Brain microvascular endothelial cell (primary cell): Measurements from ENCODE around the gene ZGPAT.
A peak's percentile ranks its signal among the peaks of the same experiment; 100 is the strongest.

Experiments
- DNase-seq: peaks from one replicate; pipeline ENCODE4 v3.0.0-alpha.2; 2020
- H3K27ac ChIP-seq: fragments of 250-450 bp; sonication (Bioruptor Pico); 2 replicates; pipeline ENCODE4 v1.5.1; 2020; ENCODE audit warnings: mild to moderate bottlenecking, moderate library complexity
- H3K27me3 ChIP-seq: fragments of 250-450 bp; sonication (Bioruptor Pico); replicated peaks from 2 replicates; pipeline ENCODE4 v1.5.1; 2020; ENCODE audit warnings: mild to moderate bottlenecking
- H3K36me3 ChIP-seq: fragments of 250-450 bp; sonication (Bioruptor Pico); replicated peaks from 2 replicates; pipeline ENCODE4 v1.5.1; 2020; ENCODE audit warnings: mild to moderate bottlenecking
- H3K4me3 ChIP-seq: 2 replicates; pipeline ENCODE4 v1.5.1; 2011; ENCODE audit warnings: low read depth, mild to moderate bottlenecking, control low read depth, low read length, moderate library complexity
- CTCF ChIP-seq: IDR thresholded peaks from 2 replicates; pipeline ENCODE4 v1.5.1; 2011; ENCODE audit warnings: low read depth, mild to moderate bottlenecking, moderate library complexity, low read length, control low read depth, inconsistent platforms; ENCODE audit errors: missing control alignments
- in situ Hi-C: cut with HindIII; loops from 2 replicates; pipeline ENCODE4 v1.10.0; 2017; ENCODE audit warnings: low sequenced_read_pairs, low pct_ligation_motif_present

Gene ZGPAT

GRCh38 chr20:63696628-63697356, 11.0 kb upstream of the ZGPAT start, which contains the start of gene TNFRSF6B:
TSS of gene TNFRSF6B (plus strand) at chr20:63696652. CDS start at chr20:63696768, 116 bp downstream.
- DNase-seq: no peak
- Histone ChIP-seq H3K36me3 (peaks cover 3% of the 10 kb centered on the region), H3K4me3 (peak within 1 kb of the TSS; percentile 63), H3K27me3 (no peaks in the 10 kb centered on the region), H3K27ac (peak within 1 kb of the TSS; percentile 12)
- in situ Hi-C loops: loop anchor here (25.0 kb wide), 1 partner anchor 109 kb away; no protein-coding TSS in a partner anchor
- no peak for TF ChIP-seq CTCF

- peak overlapping the region; percentile 63 for H3K4me3 ChIP-seq
- TF ChIP-seq CTCF: no peak
- H3K27ac ChIP-seq: peak overlapping the region; percentile 90
- peaks cover 3% of the 10 kb centered on the region for H3K36me3 ChIP-seq
- DNase-seq: no peak
- in situ Hi-C loops: loop anchor here (25.0 kb wide), 1 partner anchor 110 kb away; no protein-coding TSS in a partner anchor
- H3K27me3 ChIP-seq: no peaks in the 10 kb centered on the region
These were observed 10.4 kb upstream of the ZGPAT start for GRCh38 chr20:63697357-63697867.

- no peak for TF ChIP-seq CTCF
- peak overlapping the region; percentile 90 for H3K27ac ChIP-seq
- in situ Hi-C loops: loop anchor here (25.0 kb wide), 1 partner anchor 111 kb away; no protein-coding TSS in a partner anchor
- H3K36me3 ChIP-seq: peaks cover 3% of the 10 kb centered on the region
- DNase-seq: no peak
- H3K4me3 ChIP-seq: peak overlapping the region; percentile 63
- no peaks in the 10 kb centered on the region for H3K27me3 ChIP-seq
These were observed 9.8 kb upstream of the ZGPAT start for GRCh38 chr20:63697868-63698545.

GRCh38 chr20:63698739-63699465, 8.9 kb upstream of the ZGPAT start:
- Histone ChIP-seq H3K4me3 (peak overlapping the region; percentile 12), H3K27me3 (no peaks in the 10 kb centered on the region), H3K36me3 (peaks cover 3% of the 10 kb centered on the region), H3K27ac (peak overlapping the region; percentile 90)
- no peak for TF ChIP-seq CTCF
- in situ Hi-C loops: loop anchor here (25.0 kb wide), 1 partner anchor 112 kb away; no protein-coding TSS in a partner anchor
- DNase-seq: peak; percentile 86

GRCh38 chr20:63699466-63700198, 8.2 kb upstream of the ZGPAT start:
- Histone ChIP-seq H3K4me3 (no peak overlapping the region), H3K27ac (peak overlapping the region; percentile 90), H3K27me3 (no peaks in the 10 kb centered on the region), H3K36me3 (peaks cover 8% of the 10 kb centered on the region)
- TF ChIP-seq CTCF: no peak
- no peak for DNase-seq
- in situ Hi-C loops: loop anchor here (25.0 kb wide), 1 partner anchor 112 kb away; no protein-coding TSS in a partner anchor
